LNCaP clone FGC (cell line): Measurements from ENCODE around the gene TUNAR.

ENCODE experiments used
- DNase-seq: peaks from one replicate; pipeline ENCODE4 v3.0.0-alpha.2; 2011; ENCODE audit warnings: low read depth
- H3K4me3 ChIP-seq: 2 replicates; pipeline ENCODE4 v1.5.1; 2011; ENCODE audit warnings: mild to moderate bottlenecking, low read depth, low read length, control low read depth
- TF ChIP-seq, protein P1 (sequence below): IDR thresholded peaks from 2 replicates; pipeline ENCODE4 v1.5.1; 2012; ENCODE audit warnings: mild to moderate bottlenecking; ENCODE audit not compliant: control insufficient read depth, insufficient read depth; ENCODE audit errors: extremely low read depth

Gene TUNAR

DNA sequence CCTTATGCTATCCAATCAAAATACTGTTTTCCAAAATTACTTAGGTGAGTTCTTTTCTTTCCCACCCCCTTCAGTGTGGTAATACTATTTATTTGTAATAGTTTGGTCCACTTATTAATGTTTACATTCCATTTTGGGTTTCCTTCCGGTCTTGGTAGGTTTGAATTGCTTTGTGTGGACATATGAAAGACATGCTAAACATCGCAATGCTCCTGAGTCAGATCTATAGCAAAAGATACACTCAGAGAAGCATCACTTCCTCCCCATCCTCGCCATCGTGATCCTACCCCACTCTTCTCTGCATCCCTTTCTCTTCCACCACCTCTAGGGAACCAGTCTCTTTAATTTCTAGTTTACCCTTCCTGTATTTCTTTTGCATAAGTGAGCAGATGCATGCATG lies 30.0 kb downstream of the TUNAR start:
- TF ChIP-seq, protein P1, sequence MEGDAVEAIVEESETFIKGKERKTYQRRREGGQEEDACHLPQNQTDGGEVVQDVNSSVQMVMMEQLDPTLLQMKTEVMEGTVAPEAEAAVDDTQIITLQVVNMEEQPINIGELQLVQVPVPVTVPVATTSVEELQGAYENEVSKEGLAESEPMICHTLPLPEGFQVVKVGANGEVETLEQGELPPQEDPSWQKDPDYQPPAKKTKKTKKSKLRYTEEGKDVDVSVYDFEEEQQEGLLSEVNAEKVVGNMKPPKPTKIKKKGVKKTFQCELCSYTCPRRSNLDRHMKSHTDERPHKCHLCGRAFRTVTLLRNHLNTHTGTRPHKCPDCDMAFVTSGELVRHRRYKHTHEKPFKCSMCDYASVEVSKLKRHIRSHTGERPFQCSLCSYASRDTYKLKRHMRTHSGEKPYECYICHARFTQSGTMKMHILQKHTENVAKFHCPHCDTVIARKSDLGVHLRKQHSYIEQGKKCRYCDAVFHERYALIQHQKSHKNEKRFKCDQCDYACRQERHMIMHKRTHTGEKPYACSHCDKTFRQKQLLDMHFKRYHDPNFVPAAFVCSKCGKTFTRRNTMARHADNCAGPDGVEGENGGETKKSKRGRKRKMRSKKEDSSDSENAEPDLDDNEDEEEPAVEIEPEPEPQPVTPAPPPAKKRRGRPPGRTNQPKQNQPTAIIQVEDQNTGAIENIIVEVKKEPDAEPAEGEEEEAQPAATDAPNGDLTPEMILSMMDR = no peak
- H3K4me3 ChIP-seq = no peak overlapping the region
- no peak for DNase-seq

DNA sequence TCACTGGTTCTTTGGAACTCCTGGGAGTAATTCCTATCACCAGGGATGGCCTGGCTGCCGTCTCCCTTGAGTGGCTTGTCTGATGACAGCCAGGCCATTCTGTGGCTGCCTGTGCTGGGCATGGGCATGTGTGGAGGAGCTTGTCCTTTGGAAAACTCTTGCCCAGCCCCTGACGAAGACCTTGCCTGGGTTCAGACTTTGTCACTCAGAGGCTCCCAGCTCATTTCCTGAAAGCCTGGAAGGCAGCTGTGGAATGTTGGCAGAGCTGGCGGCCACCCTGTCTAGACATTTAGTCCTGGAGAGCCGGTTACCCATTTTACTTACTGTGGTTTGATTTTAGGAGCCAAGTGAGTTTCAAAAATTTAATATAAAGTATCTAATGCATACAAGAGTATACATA lies 34.0 kb downstream of the TUNAR start:
- TF ChIP-seq, protein P1 = no peak
- no peak overlapping the region for H3K4me3 ChIP-seq
- DNase-seq = no peak

- DNase-seq = no peak
- TF ChIP-seq, protein P1 = no peak
- no peak overlapping the region for H3K4me3 ChIP-seq
Observed at GRCh38 chr14:95911456-95911855, 34.8 kb downstream of the TUNAR start.

- no peak overlapping the region for H3K4me3 ChIP-seq
- TF ChIP-seq, protein P1 = no peak
- no peak for DNase-seq
Observed at GRCh38 chr14:95915330-95915729, 38.7 kb downstream of the TUNAR start.

DNA sequence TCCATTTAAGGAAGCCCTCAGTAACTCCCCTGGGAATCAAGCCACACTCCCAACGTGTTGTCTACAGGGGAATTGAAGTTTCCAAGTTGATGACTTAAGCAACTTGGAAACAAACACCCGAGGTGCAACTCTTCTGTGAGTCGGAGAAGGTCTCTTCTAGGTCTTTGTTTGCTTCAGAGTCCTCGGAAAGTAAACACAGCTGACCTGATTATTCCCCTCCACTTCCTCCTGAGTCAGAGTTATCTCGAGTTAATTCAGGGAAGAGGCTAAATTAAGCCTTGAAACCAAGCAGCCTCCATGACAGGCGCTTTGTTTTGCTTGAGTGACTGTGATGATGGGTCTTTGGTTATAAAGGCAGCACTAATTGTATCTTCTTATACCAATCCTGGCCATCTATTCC lies 41.8 kb downstream of the TUNAR start:
- TF ChIP-seq, protein P1 = no peak
- no peak overlapping the region for H3K4me3 ChIP-seq
- DNase-seq = peak; percentile 67

DNA sequence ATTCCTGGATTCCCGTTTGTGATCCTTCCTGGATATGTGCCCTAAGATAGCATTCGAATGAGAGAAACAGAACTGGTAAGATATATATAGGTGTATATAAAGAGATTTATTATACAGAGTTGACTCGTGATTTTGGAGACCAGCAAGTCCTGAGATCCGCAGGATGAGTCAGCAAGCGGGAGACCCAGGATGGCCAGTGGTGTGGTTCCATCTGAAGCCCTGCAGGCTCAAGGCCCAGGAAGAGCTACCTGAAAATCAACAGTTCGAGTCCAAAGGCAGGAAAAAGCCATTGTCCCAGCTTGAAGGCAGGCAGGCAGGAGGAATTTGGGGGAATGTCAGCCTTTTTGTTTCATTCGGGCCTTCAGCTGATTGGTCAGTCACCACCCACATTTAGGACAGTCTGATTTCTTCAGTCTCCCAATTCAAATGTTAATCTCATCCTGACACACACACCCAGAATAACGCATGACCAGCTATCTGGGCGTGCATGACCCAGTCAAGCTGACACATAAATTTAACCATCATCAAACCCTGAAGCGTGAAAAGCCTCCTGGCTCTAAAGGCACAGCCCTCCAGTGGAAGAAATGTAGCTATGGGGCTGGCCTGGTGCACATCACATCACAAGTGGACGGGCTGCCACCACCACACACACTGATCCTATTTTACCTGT lies 44.3 kb downstream of the TUNAR start:
- DNase-seq = no peak
- TF ChIP-seq, protein P1 = no peak
- no peak overlapping the region for H3K4me3 ChIP-seq

DNA sequence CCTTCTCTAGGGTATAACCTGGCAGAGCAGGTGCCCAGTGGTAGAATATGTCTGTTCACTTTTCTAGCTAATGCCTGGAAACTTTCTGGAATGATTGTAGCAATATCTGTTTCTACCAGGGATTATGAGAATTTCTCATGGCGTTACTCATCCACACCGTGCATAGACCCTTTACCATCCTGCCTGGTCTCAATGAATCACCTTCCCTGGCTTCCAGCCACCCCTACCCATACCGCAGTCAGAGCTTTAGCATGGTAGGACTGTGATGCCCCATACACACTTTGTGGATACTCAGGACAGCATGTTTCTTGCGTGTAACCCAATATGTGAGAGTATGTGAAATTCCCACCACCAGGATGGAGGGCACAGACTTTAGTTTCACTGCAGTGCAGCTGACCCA lies 45.4 kb downstream of the TUNAR start:
- DNase-seq = no peak
- no peak overlapping the region for H3K4me3 ChIP-seq
- TF ChIP-seq, protein P1 = no peak
